Mammary epithelial cell (primary cell): ENCODE measurements around the gene RBM44.
"Not testable (repeated sequence)": the region's sequence is repeated elsewhere in the genome, so short reads cannot be mapped to it uniquely, and the experiment has no call there.

Experiments
- EZH2 ChIP-seq: IDR thresholded peaks from 2 replicates; pipeline ENCODE4 v1.6.1; 2012; ENCODE audit warnings: low read length, inconsistent platforms, borderline replicate concordance
- TF ChIP-seq, protein P1 (sequence below), 2 donors: IDR thresholded peaks in 1 of 2; conservative IDR thresholded peaks in 1 of 2; 2 replicates each; pipeline ENCODE4 v1.5.1; 2011 to 2012; ENCODE audit warnings: inconsistent platforms in 2 of 2, low read length in 2 of 2, mild to moderate bottlenecking in 2 of 2, control low read depth in 1 of 2, low read depth in 1 of 2; ENCODE audit not compliant: insufficient read depth in 1 of 2; ENCODE audit errors: extremely low read depth in 1 of 2

DNA sequence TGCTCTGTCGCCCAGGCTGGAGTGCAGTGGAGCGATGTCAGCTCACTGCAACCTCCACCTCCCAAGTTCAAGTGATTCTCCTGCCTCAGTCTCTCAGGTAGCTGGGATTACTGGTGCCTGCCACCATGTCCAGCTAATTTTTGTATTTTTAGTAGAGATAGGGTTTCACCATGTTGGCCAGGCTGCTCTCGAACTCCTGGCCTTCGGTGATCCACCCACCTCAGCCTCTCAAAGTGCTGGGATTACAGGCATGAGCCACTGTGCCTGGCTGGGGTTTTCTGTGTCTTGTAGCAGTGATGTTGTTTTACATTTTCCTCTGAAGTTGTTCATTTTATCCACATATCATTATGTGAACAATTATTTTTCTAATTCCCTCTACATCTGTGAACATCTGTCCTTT, 69.5 kb downstream of the RBM44 start:
- not testable (repeated sequence) for TF ChIP-seq EZH2
- TF ChIP-seq, protein P1, sequence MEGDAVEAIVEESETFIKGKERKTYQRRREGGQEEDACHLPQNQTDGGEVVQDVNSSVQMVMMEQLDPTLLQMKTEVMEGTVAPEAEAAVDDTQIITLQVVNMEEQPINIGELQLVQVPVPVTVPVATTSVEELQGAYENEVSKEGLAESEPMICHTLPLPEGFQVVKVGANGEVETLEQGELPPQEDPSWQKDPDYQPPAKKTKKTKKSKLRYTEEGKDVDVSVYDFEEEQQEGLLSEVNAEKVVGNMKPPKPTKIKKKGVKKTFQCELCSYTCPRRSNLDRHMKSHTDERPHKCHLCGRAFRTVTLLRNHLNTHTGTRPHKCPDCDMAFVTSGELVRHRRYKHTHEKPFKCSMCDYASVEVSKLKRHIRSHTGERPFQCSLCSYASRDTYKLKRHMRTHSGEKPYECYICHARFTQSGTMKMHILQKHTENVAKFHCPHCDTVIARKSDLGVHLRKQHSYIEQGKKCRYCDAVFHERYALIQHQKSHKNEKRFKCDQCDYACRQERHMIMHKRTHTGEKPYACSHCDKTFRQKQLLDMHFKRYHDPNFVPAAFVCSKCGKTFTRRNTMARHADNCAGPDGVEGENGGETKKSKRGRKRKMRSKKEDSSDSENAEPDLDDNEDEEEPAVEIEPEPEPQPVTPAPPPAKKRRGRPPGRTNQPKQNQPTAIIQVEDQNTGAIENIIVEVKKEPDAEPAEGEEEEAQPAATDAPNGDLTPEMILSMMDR (conservative IDR thresholded peaks at IDR 0.05 in 1 of 2, IDR thresholded peaks at IDR 0.05 in 1 of 2; ENCODE audit: extremely low read depth in 1 of 2, insufficient read depth in 1 of 2, low read depth in 1 of 2, low read length in 2 of 2): not testable (repeated sequence)
